K562 (cell line): ENCODE data around the gene BAIAP2. TPM values are rescaled to one million over a fixed set of nuclear protein-coding genes. Genes with fewer than 3 reads are reported as not detected.

Experiments used
- ATAC-seq: fragments of 200-7000 bp; cut with Tn5 transposase; 3 replicates; pipeline ENCODE4 v1.9.1; 2020; ENCODE audit warnings: moderate library complexity
- BruUV-seq: library from RNA; stranded (reverse); fragments of 400-500 nt; replicated peaks from 2 replicates; lab custom pipeline; 2021; lab: Mats Ljungman, UMichigan
- CTCF ChIA-PET: fragments of 300-600 bp; formaldehyde crosslinking; extraction: SDS; loops from one replicate; lab custom pipeline; 2021; ENCODE audit warnings: low intra/inter-chr PET ratio; lab: Yijun Ruan, JAX
- POLR2A ChIA-PET: fragments of 300-600, 350-650 bp; sonication (Branson Sonifier 250); formaldehyde crosslinking; extraction: SDS; loops from one replicate; lab custom pipeline; 2021; ENCODE audit warnings: antibody characterized with exemption, inconsistent platforms; lab: Yijun Ruan, JAX
- DNase-seq, 4 experiments: peaks; one replicate each; pipeline versions ENCODE4 v3.0.0 to v3.0.0-alpha.2; 2011 to 2018; ENCODE audit warnings: low spot score in 3 of 4, mixed read lengths in 3 of 4; ENCODE audit errors: extremely low read depth in 1 of 4
- FAIRE-seq: peaks from 2 replicates; lab custom pipeline; 2011; peaks lifted over from hg19 to GRCh38; lab: Jason Lieb, UNC
- H2AFZ ChIP-seq: 2 replicates; pipeline ENCODE4 v1.6.0; 2011; ENCODE audit warnings: low read depth, low read length, control low read depth, inconsistent platforms
- H3K27ac ChIP-seq: fragments of 200-600 bp; 3 replicates; pipeline ENCODE4 v1.8.0; 2011; ENCODE audit warnings: low read depth, mild to moderate bottlenecking, control low read depth, inconsistent platforms, low read length, moderate library complexity, mixed read lengths; ENCODE audit errors: extremely low read depth
- H3K27me3 ChIP-seq, 2 experiments: fragments of 300-600 bp in 1 of 2; 2 replicates in 1 of 2; 3 replicates in 1 of 2; pipeline versions ENCODE4 v1.6.0 to v1.8.0; 2011; ENCODE audit warnings: inconsistent platforms in 2 of 2, low read length in 2 of 2, mild to moderate bottlenecking in 1 of 2, mixed read lengths in 1 of 2, moderate library complexity in 1 of 2; ENCODE audit not compliant: control insufficient read depth in 2 of 2, insufficient read depth in 2 of 2
- H3K36me3 ChIP-seq: fragments of 300-600 bp; 3 replicates; pipeline ENCODE4 v1.8.0; 2011; ENCODE audit warnings: mild to moderate bottlenecking, low read length, inconsistent platforms; ENCODE audit not compliant: control insufficient read depth, insufficient read depth
- H3K4me1 ChIP-seq, 2 experiments: fragments of 200-600 bp in 1 of 2; replicated peaks in 1 of 2; 2 replicates in 1 of 2; 3 replicates in 1 of 2; pipeline versions ENCODE4 v1.5.1 to v1.8.0; 2011; ENCODE audit warnings: inconsistent platforms in 2 of 2, low read length in 2 of 2, mild to moderate bottlenecking in 1 of 2, mixed read lengths in 1 of 2, moderate library complexity in 1 of 2; ENCODE audit not compliant: control insufficient read depth in 2 of 2, insufficient read depth in 2 of 2
- H3K4me2 ChIP-seq: 2 replicates; pipeline ENCODE4 v1.6.1; 2011; ENCODE audit warnings: low read length, control low read depth, inconsistent platforms, mixed read lengths; ENCODE audit not compliant: insufficient read depth
- H3K4me3 ChIP-seq: fragments of 200-600 bp; sonication (generic), shearing (Covaris generic); 2 replicates; pipeline ENCODE4 v1.5.1; 2016; ENCODE audit warnings: control low read depth, inconsistent platforms
- H3K79me2 ChIP-seq: fragments of 200-600 bp; 3 replicates; pipeline ENCODE4 v1.8.0; 2011; ENCODE audit warnings: low read length, inconsistent platforms; ENCODE audit not compliant: control insufficient read depth, insufficient read depth
- H3K9ac ChIP-seq, 2 experiments: 2 replicates each; pipeline versions ENCODE4 v1.6.0 to v1.6.1; 2011; ENCODE audit warnings: low read depth in 2 of 2, low read length in 2 of 2, control low read depth in 1 of 2, inconsistent platforms in 1 of 2, mild to moderate bottlenecking in 1 of 2, mixed read lengths in 1 of 2; ENCODE audit not compliant: insufficient read depth in 1 of 2
- H3K9me1 ChIP-seq: one replicate; pipeline ENCODE4 v1.6.0; 2011; ENCODE audit warnings: inconsistent platforms, mild to moderate bottlenecking, low read length, moderate library complexity; ENCODE audit not compliant: control insufficient read depth, insufficient read depth
- H3K9me3 ChIP-seq: replicated peaks from 2 replicates; pipeline ENCODE4 v1.5.1; 2011; ENCODE audit warnings: low read depth, low read length, inconsistent platforms; ENCODE audit not compliant: control insufficient read depth, insufficient read depth
- H4K20me1 ChIP-seq: replicated peaks from 2 replicates; pipeline ENCODE4 v1.6.1; 2011; ENCODE audit warnings: low read length, inconsistent platforms, mixed read lengths; ENCODE audit not compliant: control insufficient read depth, insufficient read depth
- ATF7 ChIP-seq: fragments of 450-650 bp; IDR thresholded peaks from 2 replicates; pipeline ENCODE4 v1.7.1; 2014; ENCODE audit warnings: mild to moderate bottlenecking, moderate library complexity
- WGBS: fragments of 100-300 bp; shearing (Covaris generic); methylation state at CpG from one replicate; pipeline ENCODE4 v1.1.6; 2016; ENCODE audit warnings: low coverage, mixed read lengths; ENCODE audit not compliant: insufficient coverage; ENCODE audit errors: missing lambda C conversion rate; 5-methylcytosine and 5-hydroxymethylcytosine counted together
- in situ Hi-C: fragments of 300-500 bp; cut with MboI; formaldehyde crosslinking; loops from 4 replicates; pipeline ENCODE4 v1.15.0; 2018; ENCODE audit warnings: inconsistent platforms, mixed read lengths
- intact Hi-C: fragments of 100-400 bp; cut with micrococcal nuclease; formaldehyde crosslinking; loops from 2 replicates; pipeline ENCODE4 v1.14.2; 2022
- polyA plus RNA-seq, 8 experiments: library from polyadenylated mRNA; depleted of rRNA in 4 of 8; stranded (reverse) in 5 of 8; unstranded in 3 of 8; fragments of >200 nt; fragmentation: Nextera tagmentation in 2 of 8; fragmentation: Illumina TruSeq in 1 of 8; extraction: Ambion mirVana in 2 of 8; extraction: Trizol in 1 of 8; gene quantifications; 2 replicates each; pipeline versions ENCODE4 v1.2.1 to v1.2.3, GENCODE V29; 2011 to 2014; ENCODE audit warnings: inconsistent platforms in 1 of 8, missing spikeins in 1 of 8
- total RNA-seq, 7 experiments: library from RNA; depleted of rRNA in 6 of 7; stranded (reverse); fragments of >200 nt in 6 of 7; fragmentation: Illumina TruSeq in 2 of 7; extraction: Trizol in 2 of 7; gene quantifications; 2 replicates each; pipeline versions ENCODE4 v1.2.1 to v1.2.3, GENCODE V29; 2011 to 2021; ENCODE audit warnings: low replicate concordance in 1 of 7

Gene BAIAP2
- total and polyA plus RNA-seq, 9 of the 15 experiments (the other 6 are each of a cell fraction or from before 2014, with no cell fraction given), result 2.3 to 51.6 (median 18.4) TPM

GRCh38 chr17:81062014-81062780, 27.2 kb downstream of the BAIAP2 start:
- Histone ChIP-seq H3K4me2 (no peak overlapping the region), H3K9ac (no peak overlapping the region), H2AFZ (no peak overlapping the region), H3K9me1 (no peaks in the 10 kb centered on the region), H3K4me1 (peaks cover 9 to 56% of the 10 kb centered on the region in 2 experiments), H3K4me3 (no peak overlapping the region), H4K20me1 (peaks cover 2% of the 10 kb centered on the region), H3K36me3 (peaks cover 43% of the 10 kb centered on the region; the same call in 2 of the 3 replicates), H3K9me3 (no peaks in the 10 kb centered on the region), H3K27ac (no peak overlapping the region), H3K27me3 (no peaks in the 10 kb centered on the region), H3K79me2 (no peaks in the 10 kb centered on the region; the same call in 2 of the 3 replicates)
- ChIA-PET CTCF (no interaction called here), POLR2A (interaction anchor here (0.7 kb wide), 1 partner anchor 27 kb away, joined by 3 read pairs; no protein-coding TSS in a partner anchor)
- WGBS, result 86% methylated on average over 12 of the region's 19 CpGs
- DNase-seq (no peak), FAIRE-seq (no peak), ATAC-seq (no peak)
- BruUV-seq, result no TSS peak
- intact Hi-C loops, result no loop called here
- no peak for TF ChIP-seq ATF7
- in situ Hi-C loops, result no loop called here
